HG02642 (cell line): ENCODE measurements around the gene C1orf174.

Experiments
- ATAC-seq: cut with Tn5 transposase; IDR thresholded peaks from one replicate; pipeline ENCODE4 v1.9.1; 2021; ENCODE audit warnings: mild to moderate bottlenecking; ENCODE audit not compliant: unreplicated experiment, poor library complexity

The C1orf174 gene

DNA sequence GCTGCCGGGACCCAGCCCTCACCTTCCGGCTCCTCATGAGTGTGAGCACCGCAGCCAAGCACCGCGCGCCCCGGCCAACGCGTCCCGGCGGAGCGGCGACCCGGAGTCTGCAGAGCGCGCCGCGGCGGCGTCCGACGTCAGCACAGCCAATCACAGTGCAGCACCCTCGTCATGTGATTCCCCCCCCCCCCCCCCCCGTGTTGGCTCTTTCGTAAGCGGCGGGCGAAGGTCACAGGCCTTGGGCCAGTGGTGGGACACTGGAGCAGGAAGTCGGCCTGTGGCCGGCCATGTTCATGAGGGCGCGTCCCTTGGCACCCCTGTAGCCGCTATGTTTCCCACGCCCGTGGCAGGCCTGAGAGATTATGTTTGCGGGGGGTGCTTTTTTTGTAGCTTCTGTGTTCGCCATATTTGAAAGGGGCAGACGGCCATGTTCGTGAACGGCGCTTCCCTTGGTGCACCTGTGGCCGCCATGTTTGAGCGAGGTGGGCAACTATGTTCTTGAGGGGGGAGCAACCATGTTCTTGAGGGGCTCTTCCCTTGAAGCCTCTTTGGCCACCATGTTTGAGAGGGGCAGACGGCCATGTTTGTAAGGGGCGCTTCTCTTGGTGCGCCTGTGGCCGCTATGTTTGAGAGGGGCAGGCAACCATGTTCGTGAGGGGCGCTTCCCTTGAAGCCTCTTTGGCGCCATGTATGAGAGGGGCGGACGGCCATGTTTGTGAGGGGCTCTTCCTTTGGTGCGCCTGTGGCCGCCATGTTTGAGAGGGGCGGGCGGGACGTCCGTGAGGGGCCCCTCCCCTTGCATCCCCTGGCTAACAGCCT, at the start of gene C1orf174:
TSS of gene C1orf174 (minus strand) at position 123 of the 819 bp plus-strand sequence. CDS start at position 37, 86 bp downstream.
- ATAC-seq, result peak; percentile 72

- no peak for ATAC-seq
Observed at GRCh38 chr1:3948344-3948743, 48.3 kb upstream of the C1orf174 start.

DNA sequence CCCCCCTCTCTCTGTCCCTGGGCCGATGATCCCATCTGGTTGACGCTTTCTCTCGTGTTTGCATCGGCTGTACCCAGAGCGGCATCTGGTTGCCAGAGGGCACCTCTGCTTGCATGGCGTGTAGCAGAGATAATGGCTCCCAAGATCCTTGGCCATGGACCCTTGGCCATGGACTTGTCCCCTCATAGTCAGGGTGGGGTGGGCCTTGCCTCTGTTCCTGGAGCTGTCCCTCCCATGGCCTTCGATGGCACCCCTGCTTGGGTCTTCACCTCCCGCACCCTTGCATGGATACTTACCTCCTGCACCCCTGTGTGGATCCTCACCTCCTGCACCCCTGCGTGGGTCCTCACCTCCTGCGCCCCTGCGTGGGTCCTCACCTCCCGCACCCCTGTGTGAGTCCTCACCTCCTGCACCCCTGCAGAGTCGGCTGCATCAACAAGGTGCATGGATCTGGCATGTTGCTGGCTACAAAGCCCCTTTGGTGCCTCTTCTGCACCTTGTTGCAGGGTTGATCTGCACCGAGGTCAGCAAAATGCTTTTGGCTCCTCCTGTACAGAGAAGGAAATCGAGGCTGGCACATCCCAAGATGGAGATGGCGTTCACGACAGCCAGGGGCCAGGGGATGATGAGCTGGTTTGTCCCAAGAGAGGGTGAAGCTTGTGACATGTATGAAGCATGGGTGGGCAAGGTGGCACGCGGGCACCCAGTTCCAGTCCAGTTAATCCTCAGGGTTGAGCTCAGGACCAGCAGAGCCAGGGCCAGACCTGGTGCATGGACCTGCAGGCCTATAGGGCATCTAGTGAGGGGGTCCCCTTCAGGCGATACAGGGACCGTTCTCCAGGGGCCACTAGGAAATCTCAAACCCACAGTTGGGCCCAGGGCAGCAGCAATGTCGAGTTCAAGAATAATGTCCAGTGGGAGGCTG, 46.1 kb upstream of the C1orf174 start:
- no peak for ATAC-seq

- no peak for ATAC-seq
Observed at GRCh38 chr1:3945222-3945621, 45.1 kb upstream of the C1orf174 start.

DNA sequence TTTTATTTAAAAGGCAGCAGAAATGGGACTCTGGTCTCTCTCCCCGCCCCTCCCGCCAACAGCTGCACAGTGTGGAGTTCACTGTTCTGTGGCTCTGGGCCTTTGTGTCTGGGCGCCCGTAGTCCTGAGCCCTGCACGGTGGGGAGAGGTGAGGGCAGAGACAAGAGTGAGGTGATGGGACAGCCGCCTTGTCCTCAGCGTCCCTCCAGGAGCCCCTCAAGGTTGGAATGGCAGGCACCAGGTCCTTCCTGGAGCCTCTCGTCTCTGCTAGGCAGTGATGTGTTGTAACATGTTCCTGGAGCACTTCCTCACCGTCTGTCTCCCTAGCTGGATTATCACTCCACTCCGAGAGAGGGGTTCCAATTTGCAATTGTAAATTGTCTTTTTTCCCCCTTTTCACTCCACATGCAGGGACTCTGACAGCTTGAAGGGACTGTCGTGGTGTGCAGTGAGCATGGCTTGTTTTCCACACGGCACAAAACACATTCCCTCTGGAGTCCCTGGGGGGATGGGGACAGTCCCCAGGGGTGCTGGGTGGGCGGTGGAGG, 44.6 kb upstream of the C1orf174 start:
- ATAC-seq, result no peak

- ATAC-seq, result no peak
Observed at GRCh38 chr1:3943806-3944577, 43.9 kb upstream of the C1orf174 start.

DNA sequence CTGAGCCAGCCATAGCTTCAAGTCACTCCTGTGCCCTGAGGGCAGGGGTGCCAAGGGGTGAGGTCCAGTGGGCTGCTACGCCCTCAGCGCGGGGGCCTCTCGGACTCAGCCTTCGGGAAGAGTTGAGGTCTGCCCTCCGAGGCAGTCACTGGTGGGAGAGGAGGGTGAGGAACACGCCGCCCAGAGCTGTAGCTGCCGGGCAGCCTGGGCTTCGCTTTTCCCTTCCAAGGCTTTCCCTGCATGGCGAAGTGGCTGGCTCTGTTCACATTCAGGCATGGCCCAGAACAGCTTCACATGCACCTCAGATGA, 43.0 kb upstream of the C1orf174 start:
- no peak for ATAC-seq

- ATAC-seq, result no peak
Observed at GRCh38 chr1:3942416-3943122, 42.5 kb upstream of the C1orf174 start.

DNA sequence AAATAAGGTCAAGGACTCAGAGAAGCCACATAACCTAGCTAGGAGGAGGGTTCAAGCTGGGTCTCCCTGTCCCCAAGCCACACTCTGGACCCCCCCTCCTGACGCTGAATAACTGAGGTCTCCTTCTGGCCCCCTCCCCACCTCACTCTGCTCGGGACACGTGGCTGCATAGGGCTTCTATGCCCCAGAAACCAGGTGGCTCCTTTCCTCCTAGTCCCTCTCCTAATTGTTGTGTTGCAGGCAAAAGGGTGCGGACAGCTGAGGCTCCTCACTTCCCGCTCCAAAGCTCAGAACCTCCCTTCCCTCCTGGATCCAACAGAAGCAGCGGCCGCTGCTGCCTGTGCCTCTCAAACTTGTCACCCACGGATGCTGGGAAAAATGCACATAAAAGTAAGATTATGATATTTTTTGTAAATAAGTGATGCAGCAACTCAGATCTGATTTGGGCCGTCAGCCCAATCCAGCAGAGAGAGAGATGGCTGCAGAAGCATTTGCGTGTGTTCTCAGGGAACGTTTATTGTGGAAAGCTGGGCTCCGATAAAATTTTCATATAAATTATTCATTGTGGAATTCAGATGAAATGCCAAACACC, 40.8 kb upstream of the C1orf174 start:
- no peak for ATAC-seq

- no peak for ATAC-seq
Observed at GRCh38 chr1:3940081-3940753, 40.1 kb upstream of the C1orf174 start.

- no peak for ATAC-seq
Observed at GRCh38 chr1:3939242-3940080, 39.4 kb upstream of the C1orf174 start.

- ATAC-seq, result no peak
Observed at GRCh38 chr1:3932156-3932919, 32.3 kb upstream of the C1orf174 start.

DNA sequence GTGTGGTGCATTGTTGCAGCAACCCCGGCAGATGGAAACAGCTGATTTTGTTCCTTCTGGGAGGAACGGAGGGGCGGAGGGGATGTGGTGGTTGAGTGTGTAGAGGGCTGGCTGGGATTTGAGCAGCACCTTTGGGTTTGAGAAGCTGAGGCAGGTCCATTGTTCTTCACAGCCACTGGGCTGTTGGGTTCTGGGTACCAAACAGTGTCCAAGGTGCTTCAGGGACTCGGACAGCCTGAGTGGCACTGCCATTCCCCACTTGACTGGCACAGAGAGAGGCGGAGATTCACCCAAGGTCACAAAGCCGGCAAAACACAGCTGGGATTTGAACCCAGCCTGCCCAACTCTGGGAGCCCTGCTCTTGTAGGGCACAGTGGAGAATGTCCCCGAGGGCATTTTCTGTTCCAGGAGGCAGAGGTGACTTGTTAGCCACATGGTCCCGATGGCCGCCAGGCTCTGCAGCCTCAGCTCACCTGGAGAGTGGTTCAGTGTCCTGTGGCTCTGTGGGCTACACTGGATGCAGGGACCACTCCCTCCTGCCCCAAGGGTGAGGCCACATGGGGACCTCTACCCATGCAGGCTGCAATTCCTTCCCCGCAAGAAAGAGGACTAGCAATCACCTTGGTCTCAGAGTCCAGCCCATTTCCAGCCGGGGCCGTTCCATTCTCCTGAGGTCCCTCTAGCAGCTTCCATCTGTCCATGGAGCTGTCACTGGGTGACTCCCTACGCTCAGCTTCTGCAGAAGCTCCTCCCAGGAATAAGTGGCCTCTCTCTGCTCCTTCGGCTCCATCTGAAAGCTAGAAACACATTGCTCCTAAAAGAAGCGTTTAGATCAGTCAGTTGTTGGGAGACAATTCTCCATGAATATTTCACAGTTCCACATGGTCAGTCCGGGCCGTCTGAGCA, 31.2 kb upstream of the C1orf174 start:
- ATAC-seq, result no peak

DNA sequence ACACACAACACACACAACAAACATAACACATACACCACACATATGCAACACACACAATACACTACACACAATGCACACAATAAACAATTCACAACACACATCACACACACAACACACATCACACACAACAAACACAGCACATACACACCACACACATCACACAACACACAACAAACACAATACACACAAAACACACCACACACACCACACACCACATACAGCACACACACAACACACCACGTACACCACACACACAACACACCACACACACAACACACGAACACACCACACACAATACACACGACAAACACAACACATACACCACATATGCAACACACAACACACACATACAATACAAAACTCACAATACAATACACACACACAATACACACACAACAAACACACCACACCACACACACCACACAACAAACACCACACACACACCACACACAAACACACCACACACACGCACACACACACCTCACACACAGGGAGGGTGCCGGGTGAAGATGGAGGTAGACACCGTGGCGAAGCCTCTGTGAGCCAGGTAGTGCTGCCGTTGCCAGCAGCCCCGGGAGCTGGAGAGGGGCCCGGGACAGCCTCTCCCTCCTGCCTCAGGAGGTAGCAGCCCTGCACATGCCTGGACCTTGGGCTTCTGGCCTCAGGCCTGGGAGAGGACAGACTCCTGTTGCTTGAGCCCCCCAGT, 30.4 kb upstream of the C1orf174 start:
- ATAC-seq, result no peak

GRCh38 chr1:3929126-3929525, 29.1 kb upstream of the C1orf174 start:
- no peak for ATAC-seq

GRCh38 chr1:3928586-3928985, 28.5 kb upstream of the C1orf174 start:
- no peak for ATAC-seq
